ENCODE measurements around the gene RFC4.
"Not testable (repeated sequence)": the region's sequence is repeated elsewhere in the genome, so short reads cannot be mapped to it uniquely, and the experiment has no call there.

Gene RFC4

DNA sequence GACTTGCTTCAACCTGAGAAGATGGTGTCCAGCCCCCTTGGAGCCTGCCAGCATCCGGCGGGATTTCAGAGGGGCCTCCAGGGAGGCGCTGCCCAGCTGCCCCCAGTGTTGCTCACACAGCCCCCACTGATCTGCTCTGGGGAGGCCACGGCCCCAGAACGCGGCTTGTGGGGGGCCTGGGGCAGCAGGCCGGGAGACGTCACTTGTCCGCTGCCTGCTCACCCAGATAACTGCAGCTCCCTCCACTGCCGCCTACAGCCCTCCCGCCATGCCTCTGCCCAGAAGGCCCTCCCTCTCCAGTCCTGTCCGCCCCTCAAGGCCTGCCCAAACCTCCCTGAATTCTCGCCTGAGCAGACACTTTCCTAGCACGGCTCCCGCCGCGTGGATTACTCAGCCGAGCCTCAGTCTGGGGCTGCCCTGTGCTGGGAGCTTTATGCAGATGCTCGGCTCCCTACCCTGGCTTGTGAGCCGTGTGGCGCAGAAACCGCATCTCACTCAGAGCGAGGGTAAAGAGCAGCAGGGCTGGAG is 19.1 kb upstream of the RFC4 start:
- TF ChIP-seq, protein P1, sequence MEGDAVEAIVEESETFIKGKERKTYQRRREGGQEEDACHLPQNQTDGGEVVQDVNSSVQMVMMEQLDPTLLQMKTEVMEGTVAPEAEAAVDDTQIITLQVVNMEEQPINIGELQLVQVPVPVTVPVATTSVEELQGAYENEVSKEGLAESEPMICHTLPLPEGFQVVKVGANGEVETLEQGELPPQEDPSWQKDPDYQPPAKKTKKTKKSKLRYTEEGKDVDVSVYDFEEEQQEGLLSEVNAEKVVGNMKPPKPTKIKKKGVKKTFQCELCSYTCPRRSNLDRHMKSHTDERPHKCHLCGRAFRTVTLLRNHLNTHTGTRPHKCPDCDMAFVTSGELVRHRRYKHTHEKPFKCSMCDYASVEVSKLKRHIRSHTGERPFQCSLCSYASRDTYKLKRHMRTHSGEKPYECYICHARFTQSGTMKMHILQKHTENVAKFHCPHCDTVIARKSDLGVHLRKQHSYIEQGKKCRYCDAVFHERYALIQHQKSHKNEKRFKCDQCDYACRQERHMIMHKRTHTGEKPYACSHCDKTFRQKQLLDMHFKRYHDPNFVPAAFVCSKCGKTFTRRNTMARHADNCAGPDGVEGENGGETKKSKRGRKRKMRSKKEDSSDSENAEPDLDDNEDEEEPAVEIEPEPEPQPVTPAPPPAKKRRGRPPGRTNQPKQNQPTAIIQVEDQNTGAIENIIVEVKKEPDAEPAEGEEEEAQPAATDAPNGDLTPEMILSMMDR (IDR thresholded peaks at IDR 0.05; ENCODE audit: low read depth, low read length, missing control alignments): no peak
- no peak for DNase-seq (ENCODE audit: extremely low read depth, low read depth)
- peak overlapping the region; percentile 83 for H3K4me3 ChIP-seq (replicated peaks; ENCODE audit: low read depth, low read length)

- TF ChIP-seq, protein P1 (IDR thresholded peaks at IDR 0.05; ENCODE audit: low read depth, low read length, missing control alignments): no peak
- H3K4me3 ChIP-seq (replicated peaks; ENCODE audit: low read depth, low read length): peak overlapping the region; percentile 83
- no peak for DNase-seq (ENCODE audit: extremely low read depth, low read depth)
Observed at GRCh38 chr3:186824430-186825139, 18.3 kb upstream of the RFC4 start.

DNA sequence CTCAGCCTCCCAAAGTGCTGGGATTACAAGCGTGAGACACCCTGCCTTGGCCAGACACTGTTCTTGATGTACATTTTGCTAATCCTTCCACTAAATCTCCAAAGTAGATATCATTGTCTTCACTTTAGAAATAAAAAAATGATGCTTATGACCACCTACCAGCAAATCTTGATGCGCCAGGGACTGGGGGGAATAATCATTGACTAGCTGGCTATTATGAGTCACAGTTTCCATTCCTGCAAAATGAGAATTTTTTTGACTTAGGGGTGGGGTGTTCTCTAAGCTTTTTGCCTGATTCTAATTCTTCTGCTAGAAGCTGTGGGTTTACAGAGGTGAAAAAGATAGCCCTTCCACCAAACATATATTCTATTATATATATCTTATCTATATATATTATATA is 17.1 kb upstream of the RFC4 start:
- H3K4me3 ChIP-seq (replicated peaks; ENCODE audit: low read depth, low read length): no peak overlapping the region
- no peak for DNase-seq (ENCODE audit: extremely low read depth, low read depth)
- TF ChIP-seq, protein P1 (IDR thresholded peaks at IDR 0.05; ENCODE audit: low read depth, low read length, missing control alignments): no peak

DNA sequence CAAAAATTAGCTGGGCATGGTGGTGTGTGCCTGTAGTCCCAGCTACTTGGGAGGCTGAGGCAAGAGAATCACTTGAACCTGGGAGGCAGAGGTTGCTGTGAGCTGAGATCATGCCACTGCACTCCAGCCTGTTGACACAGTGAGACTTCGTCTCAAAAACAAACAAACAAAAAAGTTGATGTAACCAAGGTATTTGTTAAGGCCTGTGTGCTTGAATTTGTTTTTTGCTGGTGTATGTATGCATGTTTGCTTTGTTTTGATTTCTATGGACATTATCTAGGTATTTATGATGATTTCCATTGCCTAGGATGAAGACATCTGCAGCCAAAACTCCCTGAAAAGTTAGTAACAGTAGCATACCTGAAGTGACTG is 16.1 kb upstream of the RFC4 start:
- DNase-seq (ENCODE audit: extremely low read depth, low read depth); H3K4me3 ChIP-seq (replicated peaks; ENCODE audit: low read depth, low read length): not testable (repeated sequence)

GRCh38 chr3:186821429-186822387 is 15.4 kb upstream of the RFC4 start:
- TF ChIP-seq, protein P1 (IDR thresholded peaks at IDR 0.05; ENCODE audit: low read depth, low read length, missing control alignments): peak; percentile 63
- no peak for DNase-seq (ENCODE audit: extremely low read depth, low read depth)
- no peak overlapping the region for H3K4me3 ChIP-seq (replicated peaks; ENCODE audit: low read depth, low read length)

- no peak for DNase-seq (ENCODE audit: extremely low read depth, low read depth)
- H3K4me3 ChIP-seq (replicated peaks; ENCODE audit: low read depth, low read length): no peak overlapping the region
- TF ChIP-seq, protein P1 (IDR thresholded peaks at IDR 0.05; ENCODE audit: low read depth, low read length, missing control alignments): no peak
Observed at GRCh38 chr3:186818956-186819355, 12.7 kb upstream of the RFC4 start.

- no peak for DNase-seq (ENCODE audit: extremely low read depth, low read depth)
- no peak overlapping the region for H3K4me3 ChIP-seq (replicated peaks; ENCODE audit: low read depth, low read length)
- TF ChIP-seq, protein P1 (IDR thresholded peaks at IDR 0.05; ENCODE audit: low read depth, low read length, missing control alignments): no peak
Observed at GRCh38 chr3:186818516-186818915, 12.2 kb upstream of the RFC4 start.

All from HFF-Myc (cell line).